Thoracic aorta (tissue), 2 donors: ENCODE results near the gene DYRK1A. TPM values are rescaled to one million over a fixed set of nuclear protein-coding genes. Genes with fewer than 3 reads are reported as not detected.

ENCODE experiments used
- ATAC-seq: fragments of 150-250 bp; one replicate; pipeline ENCODE4 v1.8.0; 2017; ENCODE audit warnings: low read depth; ENCODE audit not compliant: insufficient number of reproducible peaks, low FRiP score
- DNase-seq: peaks from one replicate; pipeline ENCODE4 v3.0.0-alpha.2; 2020; ENCODE audit warnings: low spot score
- H3K27ac ChIP-seq, 2 donors: fragments of 200-600 bp; sonication (generic); 1 replicate in 1 of 2; 2 replicates in 1 of 2; pipeline ENCODE4 v1.5.1; 2016; ENCODE audit warnings: mild to moderate bottlenecking in 2 of 2, moderate library complexity in 2 of 2
- H3K27me3 ChIP-seq: fragments of 200-600 bp; sonication (generic); replicated peaks from 2 replicates; pipeline ENCODE4 v1.6.0; 2016; ENCODE audit warnings: mild to moderate bottlenecking; ENCODE audit not compliant: insufficient read depth
- H3K36me3 ChIP-seq: fragments of 200-600 bp; sonication (generic); one replicate; pipeline ENCODE4 v1.5.1; 2016
- H3K4me1 ChIP-seq, 2 donors: fragments of 200-600 bp; sonication (generic); 1 replicate in 1 of 2; 2 replicates in 1 of 2; pipeline versions ENCODE4 v1.5.1 to v1.6.0; 2016; ENCODE audit warnings: low read depth in 2 of 2, mild to moderate bottlenecking in 1 of 2; ENCODE audit not compliant: control insufficient read depth in 1 of 2
- H3K4me3 ChIP-seq: fragments of 200-600 bp; sonication (generic); 2 replicates; pipeline ENCODE4 v1.5.1; 2016; ENCODE audit warnings: mild to moderate bottlenecking
- H3K9me3 ChIP-seq: fragments of 200-600 bp; sonication (generic); 2 replicates; pipeline ENCODE4 v1.5.1; 2016
- total RNA-seq, 2 donors: library from RNA; depleted of rRNA; stranded (reverse); fragments of >200 nt; gene quantifications; one replicate each; pipeline versions ENCODE4 v1.1.0 to v1.2.3, GENCODE V29; 2016
- TF ChIP-seq, protein P1 (sequence below): fragments of 200-600 bp; sonication (generic); IDR thresholded peaks from one replicate; pipeline ENCODE4 v1.5.1; 2019; ENCODE audit warnings: antibody characterized with exemption

DYRK1A gene
- total RNA-seq, 2 donors from 2014 or later, result 77.2 to 93.8 TPM

DNA sequence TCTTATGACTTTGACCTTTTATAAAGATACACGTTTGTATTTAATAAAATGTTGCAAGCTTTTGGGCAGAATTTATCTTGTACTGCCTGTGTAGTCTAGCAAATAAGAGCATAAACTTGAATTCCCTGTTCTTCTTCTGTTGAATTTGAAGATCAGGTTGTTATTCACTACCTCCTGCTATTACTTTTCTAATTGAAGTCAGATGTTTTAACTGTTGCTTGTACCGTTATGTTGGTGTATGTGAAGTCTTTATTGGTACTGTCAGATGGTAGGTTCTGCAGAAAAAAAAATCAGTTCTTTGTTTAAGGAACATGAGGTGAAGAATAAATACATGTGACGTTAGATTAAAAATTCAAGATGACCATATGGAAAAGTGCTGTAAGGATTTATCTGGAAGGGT lies 69.1 kb downstream of the DYRK1A start:
- TF ChIP-seq, protein P1, sequence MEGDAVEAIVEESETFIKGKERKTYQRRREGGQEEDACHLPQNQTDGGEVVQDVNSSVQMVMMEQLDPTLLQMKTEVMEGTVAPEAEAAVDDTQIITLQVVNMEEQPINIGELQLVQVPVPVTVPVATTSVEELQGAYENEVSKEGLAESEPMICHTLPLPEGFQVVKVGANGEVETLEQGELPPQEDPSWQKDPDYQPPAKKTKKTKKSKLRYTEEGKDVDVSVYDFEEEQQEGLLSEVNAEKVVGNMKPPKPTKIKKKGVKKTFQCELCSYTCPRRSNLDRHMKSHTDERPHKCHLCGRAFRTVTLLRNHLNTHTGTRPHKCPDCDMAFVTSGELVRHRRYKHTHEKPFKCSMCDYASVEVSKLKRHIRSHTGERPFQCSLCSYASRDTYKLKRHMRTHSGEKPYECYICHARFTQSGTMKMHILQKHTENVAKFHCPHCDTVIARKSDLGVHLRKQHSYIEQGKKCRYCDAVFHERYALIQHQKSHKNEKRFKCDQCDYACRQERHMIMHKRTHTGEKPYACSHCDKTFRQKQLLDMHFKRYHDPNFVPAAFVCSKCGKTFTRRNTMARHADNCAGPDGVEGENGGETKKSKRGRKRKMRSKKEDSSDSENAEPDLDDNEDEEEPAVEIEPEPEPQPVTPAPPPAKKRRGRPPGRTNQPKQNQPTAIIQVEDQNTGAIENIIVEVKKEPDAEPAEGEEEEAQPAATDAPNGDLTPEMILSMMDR, result no peak
- ATAC-seq, result no peak
- no peaks in the 10 kb centered on the region for H3K9me3 ChIP-seq
- H3K4me1 ChIP-seq, result peaks cover 17 to 71% of the 10 kb centered on the region in 2 donors
- no peaks in the 10 kb centered on the region for H3K27me3 ChIP-seq
- H3K36me3 ChIP-seq, result no peaks in the 10 kb centered on the region
- H3K27ac ChIP-seq, result no peak overlapping the region
- H3K4me3 ChIP-seq, result peak overlapping the region; percentile 3
- DNase-seq, result no peak

DNA sequence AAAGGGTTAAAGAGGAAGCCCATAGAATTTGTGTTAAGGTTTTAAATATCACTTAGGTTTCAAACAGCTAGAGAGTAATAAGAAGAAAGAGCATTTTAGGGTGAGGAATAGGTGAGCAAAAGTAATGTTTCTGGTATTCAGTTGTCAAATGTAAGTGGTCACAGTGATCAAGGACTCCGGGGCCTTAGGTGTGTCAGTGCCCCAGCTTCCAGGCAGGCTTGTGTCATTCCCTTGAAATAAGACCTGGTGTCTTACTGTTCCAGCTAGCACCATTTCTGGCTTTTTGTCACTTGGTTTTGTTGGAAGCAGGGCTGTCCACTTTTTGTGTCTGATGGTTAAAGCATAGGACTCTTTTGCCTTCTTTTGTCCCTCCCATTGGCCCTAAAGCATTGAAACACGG lies 69.6 kb downstream of the DYRK1A start:
- Histone ChIP-seq H3K4me3 (no peak overlapping the region), H3K27ac (no peak overlapping the region), H3K9me3 (no peaks in the 10 kb centered on the region), H3K27me3 (no peaks in the 10 kb centered on the region), H3K36me3 (no peaks in the 10 kb centered on the region), H3K4me1 (peaks cover 17 to 69% of the 10 kb centered on the region in 2 donors)
- no peak for DNase-seq
- TF ChIP-seq, protein P1, result no peak
- no peak for ATAC-seq

DNA sequence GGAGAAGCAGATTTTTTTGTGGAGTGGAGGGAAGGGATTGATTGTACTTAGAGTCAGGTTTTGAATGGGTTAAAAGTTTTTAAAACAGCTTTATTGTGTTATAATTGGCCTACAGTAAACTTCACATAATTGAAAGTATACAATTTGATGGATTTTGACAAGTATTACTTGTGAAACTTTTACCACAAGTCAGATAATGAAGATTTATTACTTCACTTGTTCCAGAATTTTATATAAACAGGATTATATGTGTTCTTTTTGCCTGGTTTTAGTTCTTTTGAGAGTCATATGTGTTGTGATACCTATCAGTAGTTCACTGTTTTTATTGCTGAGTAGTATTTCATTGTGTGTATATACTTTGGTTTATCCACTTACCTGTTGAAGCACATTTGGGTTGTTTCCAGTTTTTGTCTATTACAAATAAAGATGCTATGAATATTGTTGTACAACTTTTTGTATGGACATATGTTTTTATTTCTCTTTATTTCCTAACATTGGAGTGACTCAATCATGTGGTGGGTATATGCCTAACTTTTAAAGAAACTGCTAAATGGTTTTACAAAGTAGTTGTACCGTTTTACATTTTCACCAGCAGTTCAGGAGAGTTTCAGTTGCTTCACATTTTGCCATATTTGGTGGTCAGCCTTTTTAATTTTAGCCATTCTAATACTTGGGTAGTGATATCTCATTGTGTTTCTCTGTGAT lies 71.0 kb downstream of the DYRK1A start:
- no peak for DNase-seq
- no peaks in the 10 kb centered on the region for H3K27me3 ChIP-seq
- TF ChIP-seq, protein P1, result no peak
- H3K36me3 ChIP-seq, result no peaks in the 10 kb centered on the region
- no peak for ATAC-seq
- no peak overlapping the region for H3K27ac ChIP-seq
- peaks cover 17 to 69% of the 10 kb centered on the region in 2 donors for H3K4me1 ChIP-seq
- H3K4me3 ChIP-seq, result no peak overlapping the region
- H3K9me3 ChIP-seq, result no peaks in the 10 kb centered on the region

- DNase-seq, result no peak
- H3K4me1 ChIP-seq, result peaks cover 12 to 49% of the 10 kb centered on the region in 2 donors
- TF ChIP-seq, protein P1, result no peak
- no peaks in the 10 kb centered on the region for H3K36me3 ChIP-seq
- ATAC-seq, result no peak
- H3K27ac ChIP-seq, result no peak overlapping the region
- H3K4me3 ChIP-seq, result no peak overlapping the region
- H3K27me3 ChIP-seq, result no peaks in the 10 kb centered on the region
- no peaks in the 10 kb centered on the region for H3K9me3 ChIP-seq
These were observed 77.1 kb downstream of the DYRK1A start for GRCh38 chr21:37443683-37444082.

GRCh38 chr21:37445228-37445627 lies 78.7 kb downstream of the DYRK1A start:
- Histone ChIP-seq H3K36me3 (no peaks in the 10 kb centered on the region), H3K9me3 (no peaks in the 10 kb centered on the region), H3K27ac (no peak overlapping the region), H3K27me3 (no peaks in the 10 kb centered on the region), H3K4me3 (no peak overlapping the region), H3K4me1 (peaks cover 12 to 54% of the 10 kb centered on the region in 2 donors)
- DNase-seq (no peak), ATAC-seq (no peak)
- TF ChIP-seq, protein P1, result no peak
